Forelimb muscle (tissue), 1 donor: ENCODE results near the gene UACA. TPM values are rescaled to one million over a fixed set of nuclear protein-coding genes. Genes with fewer than 3 reads are reported as not detected.
A peak's percentile ranks its signal among the peaks of the same experiment; 100 is the strongest.

Experiments
- DNase-seq: peaks from one replicate; pipeline ENCODE4 v3.0.0-alpha.2; 2013; ENCODE audit warnings: low read depth
- polyA plus RNA-seq: library from polyadenylated mRNA; unstranded; fragments of 120-200 nt; gene quantifications from one replicate; pipeline ENCODE4 v1.2.1, GENCODE V29; 2013; ENCODE audit not compliant: insufficient read length

Gene UACA
- polyA plus RNA-seq, 1 donor, result 137 TPM

GRCh38 chr15:70707686-70708300 is 55.6 kb downstream of the UACA start:
- DNase-seq, result no peak

GRCh38 chr15:70704731-70705130 is 58.6 kb downstream of the UACA start:
- no peak for DNase-seq

- no peak for DNase-seq
Observed at GRCh38 chr15:70704166-70704565, 59.2 kb downstream of the UACA start.

GRCh38 chr15:70703096-70703878 is 60.1 kb downstream of the UACA start:
- no peak for DNase-seq

- no peak for DNase-seq
Observed at GRCh38 chr15:70702584-70702983, 60.8 kb downstream of the UACA start.

- DNase-seq, result no peak
Observed at GRCh38 chr15:70701891-70702568, 61.3 kb downstream of the UACA start.

- no peak for DNase-seq
Observed at GRCh38 chr15:70701171-70701570, 62.2 kb downstream of the UACA start.

GRCh38 chr15:70699890-70700289 is 63.5 kb downstream of the UACA start:
- DNase-seq, result no peak

GRCh38 chr15:70698836-70699390 is 64.4 kb downstream of the UACA start:
- DNase-seq, result no peak

GRCh38 chr15:70698426-70698825 is 64.9 kb downstream of the UACA start:
- no peak for DNase-seq

GRCh38 chr15:70690491-70691276 is 72.7 kb downstream of the UACA start:
- no peak for DNase-seq

- DNase-seq, result no peak
Observed at GRCh38 chr15:70690021-70690420, 73.3 kb downstream of the UACA start.

GRCh38 chr15:70687482-70687881 is 75.9 kb downstream of the UACA start:
- DNase-seq, result peak; percentile 41

- DNase-seq, result no peak
Observed at GRCh38 chr15:70680817-70681216, 82.5 kb downstream of the UACA start.

- no peak for DNase-seq
Observed at GRCh38 chr15:70679919-70680231, 83.5 kb downstream of the UACA start.

- no peak for DNase-seq
Observed at GRCh38 chr15:70672081-70672480, 91.3 kb downstream of the UACA start.

GRCh38 chr15:70670680-70671079 is 92.7 kb downstream of the UACA start:
- no peak for DNase-seq

GRCh38 chr15:70669966-70670658 is 93.2 kb downstream of the UACA start:
- no peak for DNase-seq

GRCh38 chr15:70669006-70669602 is 94.3 kb downstream of the UACA start:
- DNase-seq, result no peak

GRCh38 chr15:70665599-70665998 is 97.8 kb downstream of the UACA start:
- no peak for DNase-seq

- no peak for DNase-seq
Observed at GRCh38 chr15:70664494-70664893, 98.9 kb downstream of the UACA start.
